GM19438 (cell line): ENCODE measurements around the gene PACSIN3.

Experiments used
- ATAC-seq: cut with Tn5 transposase; IDR thresholded peaks from one replicate; pipeline ENCODE4 v1.9.1; 2021; ENCODE audit warnings: low read depth; ENCODE audit not compliant: unreplicated experiment

The PACSIN3 gene

DNA sequence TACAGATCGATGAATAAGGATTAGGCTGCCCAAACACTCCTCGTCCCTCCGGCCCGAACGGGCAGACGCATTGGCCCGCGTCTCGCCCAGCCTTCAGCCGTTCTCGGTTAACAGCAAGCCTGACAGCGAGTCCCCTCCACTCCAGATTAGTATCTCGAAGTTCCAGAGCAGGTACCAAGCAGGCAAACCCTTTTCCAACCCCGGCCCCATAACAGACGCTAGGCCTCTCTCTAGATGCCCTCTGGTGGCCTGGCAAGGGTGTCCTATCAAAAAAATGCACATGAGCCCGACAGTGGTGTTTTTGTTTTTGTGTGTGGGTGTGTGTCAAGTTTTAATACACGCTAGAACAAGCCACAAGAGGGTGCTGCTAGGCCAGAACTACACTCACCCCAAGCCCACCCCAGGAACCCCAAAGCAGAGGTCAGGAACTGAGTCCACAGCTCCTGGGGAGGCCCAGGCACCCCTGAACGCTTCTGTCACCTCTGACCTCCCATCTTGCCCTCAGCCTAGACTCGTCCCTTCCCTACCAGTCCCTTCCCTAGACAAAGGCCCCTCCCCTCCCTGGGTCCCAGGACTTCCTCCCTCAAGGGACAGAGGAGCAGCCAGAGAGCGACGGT, 8.9 kb downstream of the PACSIN3 start:
- ATAC-seq, result peak; percentile 47

DNA sequence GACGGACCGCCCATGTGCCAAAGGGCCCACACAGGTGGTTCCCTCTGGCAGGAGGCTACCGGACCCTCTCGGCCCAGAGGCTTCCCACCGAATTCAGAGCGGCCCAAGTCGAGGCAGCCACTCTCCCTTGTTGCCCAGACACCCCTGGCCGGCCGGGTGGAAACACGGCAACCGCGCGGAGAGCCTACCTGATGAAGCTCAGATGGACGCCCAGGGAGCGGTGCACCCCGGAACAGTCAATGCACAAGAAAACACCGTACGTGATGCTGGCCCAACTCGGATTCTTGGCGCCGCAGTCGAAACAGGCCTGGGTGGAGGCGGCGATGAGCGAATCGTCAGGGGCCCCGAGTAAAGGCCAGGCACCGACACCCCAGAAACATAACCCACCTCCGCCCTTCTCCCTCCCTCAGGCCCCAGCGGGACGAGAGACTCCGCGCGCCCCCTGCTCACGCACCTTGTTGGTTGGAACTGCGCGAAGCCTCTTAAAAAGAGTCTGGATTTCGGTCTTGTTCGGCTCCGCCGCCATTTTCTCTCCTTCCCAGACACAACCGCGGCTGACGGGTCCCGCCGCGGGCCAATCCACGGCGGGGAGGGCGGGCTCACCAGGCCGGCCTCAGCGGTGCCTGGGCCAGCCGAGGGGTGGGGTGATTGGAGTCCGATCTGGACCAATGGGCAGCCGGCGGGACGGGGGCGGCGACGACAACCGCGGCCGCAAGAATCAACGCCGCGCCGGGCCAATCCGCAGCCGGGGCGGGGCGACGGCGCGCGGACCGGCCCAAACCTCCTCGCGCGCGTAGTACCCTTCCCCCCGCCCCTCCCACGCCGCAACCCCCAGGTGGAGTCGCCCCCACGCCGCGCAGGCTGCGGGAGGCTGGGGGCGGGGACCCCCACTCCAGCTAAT, 9.7 kb downstream of the PACSIN3 start, which contains the start of gene ARFGAP2:
TSS of gene ARFGAP2 (minus strand) at position 552 of the 901 bp plus-strand sequence. CDS start at position 526, 26 bp downstream.
- ATAC-seq, result peak; percentile 79

DNA sequence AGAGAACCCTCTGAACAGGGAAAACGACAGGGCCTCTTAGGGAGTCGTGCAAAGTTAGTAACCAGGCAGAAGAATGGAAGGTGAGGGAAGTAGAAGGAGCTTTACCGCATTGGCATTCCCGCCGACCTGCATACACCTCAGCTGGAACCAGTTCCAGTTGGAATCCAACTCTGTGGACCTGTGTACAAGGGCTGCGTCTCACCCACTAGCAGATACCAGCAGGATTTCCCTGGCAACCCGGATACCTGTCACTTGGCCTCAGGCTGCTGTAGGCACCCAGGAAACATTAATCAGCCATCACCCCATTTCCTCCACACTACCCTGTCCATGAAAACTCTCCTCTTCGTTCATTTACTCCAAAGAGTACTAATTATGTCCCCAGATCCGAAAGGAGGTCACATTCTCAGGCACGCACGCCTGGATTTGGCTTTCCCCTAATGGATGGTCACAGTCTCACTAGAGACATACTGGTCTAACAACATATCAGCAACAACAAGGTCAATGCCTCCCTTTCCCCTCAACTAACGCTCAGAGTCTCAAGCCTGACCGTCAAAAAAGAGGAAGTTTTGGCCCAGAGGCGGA, 10.4 kb downstream of the PACSIN3 start:
- no peak for ATAC-seq

DNA sequence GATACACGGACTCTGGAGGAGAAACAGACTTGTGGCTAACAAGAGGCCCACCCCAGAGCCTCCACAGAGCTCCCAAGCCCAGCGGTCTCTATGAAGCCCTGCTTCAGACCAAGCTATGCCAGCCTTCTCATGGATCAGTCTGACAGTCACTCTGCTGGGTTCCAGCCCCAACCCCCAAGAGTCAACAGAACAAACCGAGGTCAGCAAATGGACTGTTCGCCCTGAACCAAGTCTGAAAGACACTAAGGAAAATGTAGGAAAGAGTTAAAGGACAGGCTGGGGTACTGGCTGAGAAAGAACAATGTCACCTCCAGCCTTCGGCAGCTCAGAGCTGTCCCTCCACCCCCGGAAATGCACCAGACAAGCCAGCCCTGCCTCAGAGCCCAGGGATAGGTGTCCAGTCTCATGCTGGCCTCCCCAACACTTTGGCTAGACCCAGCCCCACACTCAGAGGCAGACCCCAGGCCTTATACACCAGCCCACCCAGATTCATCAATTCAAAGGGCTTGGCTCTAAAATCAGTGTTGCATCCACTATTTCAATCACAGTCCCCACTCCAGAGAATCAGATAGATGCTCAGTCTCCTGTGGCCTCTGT, 13.4 kb downstream of the PACSIN3 start:
- ATAC-seq, result no peak

DNA sequence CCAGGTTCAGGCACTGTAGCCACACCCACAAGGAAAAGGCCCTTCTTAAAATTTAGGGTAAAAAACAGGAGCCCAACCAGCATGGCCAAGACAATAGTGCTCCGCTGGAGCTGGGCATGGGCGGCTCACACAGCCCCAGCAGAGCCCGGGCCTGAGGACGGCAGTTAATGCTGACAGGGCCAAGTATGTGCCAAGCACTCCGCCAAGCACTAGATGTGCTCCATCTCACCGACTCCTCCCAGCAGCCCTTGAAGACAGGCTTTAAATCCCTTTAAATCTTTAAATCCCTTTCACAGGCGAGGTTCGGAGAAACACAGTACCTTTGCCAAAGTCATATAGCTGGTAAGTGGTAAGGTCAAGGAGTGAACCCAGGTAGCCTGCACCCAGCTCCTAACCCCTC, 14.4 kb downstream of the PACSIN3 start:
- ATAC-seq, result no peak

DNA sequence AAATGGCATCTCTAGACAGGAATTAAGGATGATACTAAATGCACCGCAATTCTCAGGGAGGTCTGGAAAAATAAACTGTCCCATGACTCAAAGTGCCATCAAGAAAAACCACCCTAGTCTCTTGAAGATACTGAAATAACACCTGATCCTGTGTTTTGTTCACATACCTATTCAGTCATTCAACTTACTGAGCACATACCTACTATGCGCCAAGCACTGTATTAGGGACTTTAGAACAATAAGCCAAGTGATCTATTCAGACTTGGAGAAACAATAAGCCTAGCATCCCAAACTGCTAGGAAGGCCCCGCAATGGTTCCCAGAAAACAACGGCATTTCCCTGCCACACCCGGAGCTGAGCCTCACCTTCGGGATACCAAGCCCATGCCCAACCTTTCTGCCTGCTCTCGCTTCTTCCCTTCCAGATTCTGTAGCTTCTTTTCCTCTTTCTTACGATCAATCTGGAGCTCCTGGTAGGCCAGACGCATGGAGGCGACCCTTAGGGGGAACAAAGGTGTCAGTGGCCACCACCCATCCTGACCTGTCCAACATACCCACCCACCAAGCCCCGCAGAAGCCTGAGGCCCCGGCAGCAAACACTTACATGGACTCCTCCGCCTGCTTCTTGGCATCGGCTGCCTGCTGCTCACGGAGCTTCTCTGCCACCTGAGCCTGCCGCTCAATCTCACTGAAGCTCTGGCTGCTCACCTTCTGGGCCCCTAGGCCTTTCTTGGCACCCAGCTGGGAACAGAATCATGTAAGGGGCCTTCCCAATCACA, 15.0 kb downstream of the PACSIN3 start:
- ATAC-seq, result no peak

DNA sequence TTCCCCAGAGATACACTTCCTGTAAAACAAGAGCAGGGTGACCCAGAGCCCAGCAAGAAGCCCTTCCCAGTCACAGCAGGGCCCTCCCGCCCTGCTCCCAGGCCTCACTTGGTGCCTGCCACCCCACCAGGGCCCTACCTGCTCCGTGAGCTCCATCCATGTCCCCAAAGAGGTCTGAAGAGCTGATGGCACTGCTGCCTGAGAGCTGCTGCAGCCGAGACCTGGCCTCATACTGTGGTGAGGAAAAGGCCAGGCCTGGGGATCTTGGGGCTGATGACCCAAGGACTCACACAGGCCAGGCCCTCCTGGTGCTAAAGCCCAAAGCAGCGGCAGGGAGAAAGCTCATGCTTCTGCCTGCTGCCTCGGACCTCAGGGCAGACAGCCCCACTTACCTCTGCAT, 19.9 kb downstream of the PACSIN3 start:
- no peak for ATAC-seq

DNA sequence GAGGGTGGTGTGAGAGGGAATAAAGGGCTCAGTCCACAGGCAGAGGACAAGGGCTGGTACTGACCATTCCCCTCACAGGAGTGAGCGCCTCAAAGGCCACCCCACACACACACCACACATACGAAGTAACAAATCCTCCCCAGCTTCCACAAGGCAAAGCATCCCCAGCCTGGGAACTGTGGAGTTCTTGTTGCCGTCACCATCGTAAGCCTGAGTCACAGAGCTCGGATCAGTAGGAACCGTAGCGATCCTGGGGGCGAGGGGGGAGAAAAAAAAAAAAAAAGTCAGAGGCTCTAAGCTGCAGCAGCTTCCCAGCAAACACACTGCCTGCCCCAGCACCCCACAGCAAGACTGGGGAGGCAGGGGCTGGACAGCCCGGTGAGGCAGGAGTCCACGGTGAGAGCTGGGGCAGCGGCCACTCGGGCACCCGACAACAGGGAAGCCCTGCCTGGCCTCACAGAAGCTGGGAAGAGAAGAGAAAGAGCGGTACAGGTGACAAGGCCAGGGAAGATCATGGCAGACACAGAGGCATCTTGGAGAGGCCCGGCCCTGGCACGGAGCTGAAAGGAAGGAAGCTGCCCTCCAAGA, 20.9 kb downstream of the PACSIN3 start:
- ATAC-seq, result no peak

DNA sequence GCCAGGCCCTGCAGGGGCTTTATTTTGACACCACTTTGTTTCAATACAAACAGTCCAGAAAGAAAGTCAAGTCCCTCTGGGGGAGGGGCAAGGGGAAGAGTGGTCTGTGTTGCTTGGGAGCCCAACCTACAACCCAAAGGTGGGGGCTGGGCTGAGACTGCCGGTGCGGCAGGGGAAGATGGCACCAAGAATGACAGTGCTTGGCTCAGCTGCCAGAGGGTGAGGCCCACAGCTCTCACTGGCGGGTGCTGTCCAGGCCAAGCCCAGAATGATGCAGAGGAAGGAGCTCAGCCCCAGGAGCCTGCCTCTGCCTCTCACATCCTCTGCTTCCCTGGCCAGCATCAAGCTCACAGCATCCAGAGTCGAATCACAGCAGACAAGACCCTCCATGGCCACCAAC, 21.9 kb downstream of the PACSIN3 start:
- ATAC-seq, result no peak

DNA sequence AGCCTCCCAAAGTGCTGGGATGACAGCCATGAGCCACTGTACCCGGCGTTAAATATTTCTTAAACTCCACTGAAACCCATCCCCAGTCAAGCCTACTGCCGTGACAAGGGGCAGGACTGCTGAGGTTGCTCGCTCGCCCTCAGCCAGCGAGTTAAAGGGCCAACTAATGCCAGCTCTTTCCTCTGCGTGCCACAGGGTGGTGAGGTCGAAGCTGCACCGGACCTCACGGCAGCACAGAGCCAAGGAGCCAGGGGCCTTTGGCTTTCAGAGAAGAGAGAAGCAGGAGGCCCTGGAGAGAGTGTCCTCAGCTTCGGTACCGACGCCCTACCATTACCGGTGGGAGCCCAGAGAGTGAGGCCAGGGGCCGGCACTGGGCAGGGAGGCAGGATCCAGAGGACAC, 22.3 kb downstream of the PACSIN3 start:
- ATAC-seq, result no peak

DNA sequence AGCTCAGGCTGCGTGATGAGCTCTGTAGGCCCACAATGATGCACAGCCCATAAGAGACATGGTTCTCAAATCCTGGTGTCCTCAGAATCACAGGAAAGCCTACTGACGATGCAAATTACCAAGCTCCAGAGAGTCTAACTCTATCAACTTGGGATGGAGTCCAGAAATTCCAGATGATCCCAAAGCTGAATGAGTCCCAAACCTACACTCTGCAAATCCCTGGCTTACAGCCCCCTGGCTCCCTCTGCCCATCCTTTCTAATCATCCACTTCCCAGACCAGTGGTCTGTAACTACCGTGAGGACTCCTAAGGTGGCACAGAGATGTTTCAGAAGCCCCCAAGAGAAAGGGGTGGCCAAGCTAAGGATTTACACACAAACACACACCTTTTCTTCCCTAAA, 23.0 kb downstream of the PACSIN3 start:
- ATAC-seq, result no peak

DNA sequence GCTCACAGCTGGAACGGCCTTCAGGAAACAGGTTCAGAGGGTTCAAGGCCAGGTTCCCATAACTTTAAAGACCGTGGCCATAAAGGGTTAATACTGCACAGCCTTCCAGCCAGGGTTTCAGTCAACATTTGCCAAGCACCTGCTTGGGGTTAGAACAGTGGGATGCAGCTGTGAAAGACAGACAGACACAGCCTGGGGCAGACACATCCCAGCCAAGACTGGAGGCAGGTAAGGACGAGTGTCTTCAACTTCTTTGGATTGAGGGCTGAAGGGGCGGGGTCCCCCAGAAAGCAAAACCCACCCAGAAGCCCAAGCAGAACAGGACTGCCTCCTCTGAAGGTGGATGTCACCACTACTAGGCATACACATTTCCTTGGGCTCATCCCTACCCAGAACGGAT, 23.8 kb downstream of the PACSIN3 start:
- no peak for ATAC-seq

DNA sequence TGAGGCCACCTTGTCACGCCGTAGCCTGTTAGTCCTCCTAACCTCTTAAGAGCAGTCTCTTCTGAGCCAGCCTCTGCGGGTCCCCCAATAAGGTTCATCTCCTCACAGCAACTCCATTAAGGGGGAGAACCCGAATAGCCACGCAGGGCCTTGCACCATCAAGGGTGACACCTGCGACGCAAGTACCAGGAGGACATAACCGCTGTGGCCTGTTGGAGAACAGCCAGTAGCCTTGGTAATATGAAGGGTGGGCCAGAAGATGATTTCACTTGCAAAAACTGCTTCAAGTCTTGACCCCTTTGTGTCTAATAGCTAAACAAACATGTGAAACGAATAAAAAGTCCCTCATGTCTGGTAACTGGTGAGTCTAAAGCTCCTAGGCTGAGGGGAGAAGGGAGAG, 24.3 kb downstream of the PACSIN3 start:
- ATAC-seq, result no peak

DNA sequence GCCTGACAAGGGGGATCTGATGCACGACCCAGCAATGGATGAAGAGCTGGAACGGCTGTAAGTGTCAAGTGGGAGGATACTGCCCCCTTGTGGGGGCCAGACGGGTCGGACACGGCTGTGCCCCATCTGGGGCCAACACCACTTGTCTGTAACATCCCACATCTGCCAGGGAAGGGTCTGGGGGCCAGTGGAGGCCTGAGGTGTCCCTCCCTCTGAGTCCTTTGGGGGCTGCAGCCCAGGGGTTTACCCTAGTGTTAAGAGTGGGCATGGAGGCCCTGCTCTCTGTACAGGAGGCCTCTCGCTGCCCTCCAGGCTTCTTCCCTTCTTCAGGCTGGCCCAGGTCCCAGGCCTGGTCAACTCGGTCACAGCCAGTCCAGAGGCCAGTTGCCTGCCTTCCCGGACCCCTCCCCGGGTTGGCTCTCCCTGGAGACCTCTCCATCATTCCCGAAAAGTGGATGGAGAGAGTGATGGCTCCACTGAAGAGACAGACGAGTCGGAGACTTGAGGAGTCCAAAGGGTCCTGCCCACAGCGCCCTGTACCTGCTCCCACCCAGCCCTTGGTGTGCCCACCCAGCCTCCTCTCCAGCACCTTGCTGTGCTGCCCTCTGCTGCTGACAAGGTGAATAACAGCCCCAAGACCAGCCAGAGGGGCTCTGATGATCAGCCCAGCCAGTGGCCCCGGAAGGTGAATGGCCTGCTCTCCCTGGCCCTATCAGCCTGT, 24.9 kb downstream of the PACSIN3 start:
- peak; percentile 61 for ATAC-seq

DNA sequence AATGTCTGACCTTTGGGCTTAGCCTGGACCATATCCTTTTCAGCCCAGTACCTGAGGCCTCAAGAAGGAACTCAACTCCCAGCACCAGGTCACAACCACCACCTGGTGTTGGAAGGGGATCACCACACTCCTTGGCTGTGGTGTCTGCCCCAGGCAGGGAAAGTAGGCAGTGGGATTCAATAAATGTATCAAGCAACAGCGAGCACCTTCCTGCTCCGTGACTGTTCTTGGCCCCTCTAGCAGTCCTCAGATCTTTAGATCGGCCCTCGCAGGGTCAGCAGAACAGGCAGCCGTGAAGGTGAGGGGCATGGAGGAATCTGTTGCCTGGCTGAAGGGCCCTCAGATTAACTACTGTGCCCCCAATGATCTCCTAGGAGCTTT, 25.5 kb downstream of the PACSIN3 start:
- ATAC-seq, result no peak

DNA sequence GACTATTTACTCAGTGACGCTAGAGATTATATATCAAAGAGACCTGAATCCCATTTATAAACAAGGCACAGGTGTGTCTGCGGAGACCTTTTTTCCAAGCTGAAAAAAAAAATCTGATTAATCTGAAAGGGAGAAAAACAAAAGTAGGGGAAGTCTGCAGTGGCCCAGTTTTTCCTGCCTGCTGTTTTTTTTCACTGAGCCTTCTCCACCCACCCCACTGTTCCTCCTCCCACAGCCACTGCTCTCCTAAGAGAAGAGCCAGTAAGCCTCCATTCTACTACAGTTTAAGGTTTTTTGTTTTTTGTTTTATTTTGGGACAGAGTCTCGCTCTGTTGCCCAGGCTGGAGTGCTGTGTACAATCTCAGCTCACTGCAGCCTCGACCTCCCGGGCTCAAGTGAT, 28.0 kb downstream of the PACSIN3 start:
- no peak for ATAC-seq

DNA sequence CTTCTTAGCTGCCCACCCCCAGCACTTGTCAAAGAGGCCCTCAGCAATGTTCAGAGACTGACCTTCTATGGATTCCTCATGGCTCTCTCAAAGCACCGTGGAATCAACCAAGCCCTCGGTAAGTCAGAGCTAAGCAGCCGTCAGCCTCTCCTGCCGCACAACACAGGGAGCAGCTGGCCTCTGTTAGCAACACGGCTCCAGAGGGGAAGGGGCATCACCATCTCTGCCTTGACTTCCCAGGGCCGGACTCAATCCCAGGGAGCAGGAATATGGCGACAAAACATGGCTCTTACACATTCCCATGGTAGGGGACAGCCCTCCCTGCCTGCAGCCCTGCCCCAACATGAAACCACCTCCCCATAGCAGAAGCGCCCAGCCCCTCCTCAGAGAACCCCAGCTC, 28.4 kb downstream of the PACSIN3 start:
- no peak for ATAC-seq

DNA sequence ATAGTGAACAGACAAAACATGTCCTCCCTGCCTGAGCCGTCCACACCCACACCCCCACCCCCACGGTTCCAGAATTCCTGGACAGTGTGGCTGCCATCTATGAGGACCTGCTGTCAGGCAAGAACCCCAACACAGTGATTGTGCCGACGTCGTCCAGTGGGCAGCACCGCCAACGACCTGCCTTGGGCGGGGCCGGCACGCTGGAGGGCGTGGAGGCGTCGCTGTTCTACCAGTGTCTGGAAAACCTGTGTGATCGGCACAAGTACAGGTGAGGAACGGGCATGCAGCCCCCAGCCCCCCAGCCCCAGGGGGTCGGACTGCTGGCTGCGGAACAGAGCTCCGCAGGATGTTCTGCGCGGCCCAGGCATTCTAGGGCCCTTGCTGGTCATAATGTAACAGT, 29.3 kb downstream of the PACSIN3 start:
- no peak for ATAC-seq

DNA sequence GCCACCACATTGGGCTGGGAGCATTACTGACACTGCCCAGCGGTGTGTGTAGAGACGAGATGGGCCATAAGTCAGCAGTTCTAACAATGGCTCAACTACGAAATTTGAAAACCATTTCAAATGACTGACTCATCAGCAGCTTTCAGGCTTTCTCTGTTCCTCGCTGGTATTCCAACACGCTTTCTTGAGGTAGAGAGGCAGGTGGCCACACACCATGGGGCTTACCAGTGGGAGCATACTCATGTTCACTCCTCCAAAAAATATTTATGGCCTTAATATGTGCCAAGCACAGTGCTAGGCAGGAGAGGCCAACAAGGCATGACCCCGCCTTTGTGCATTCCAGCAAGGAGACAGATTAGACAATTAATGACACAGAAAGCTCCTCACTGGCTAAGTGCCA, 29.9 kb downstream of the PACSIN3 start:
- no peak for ATAC-seq

DNA sequence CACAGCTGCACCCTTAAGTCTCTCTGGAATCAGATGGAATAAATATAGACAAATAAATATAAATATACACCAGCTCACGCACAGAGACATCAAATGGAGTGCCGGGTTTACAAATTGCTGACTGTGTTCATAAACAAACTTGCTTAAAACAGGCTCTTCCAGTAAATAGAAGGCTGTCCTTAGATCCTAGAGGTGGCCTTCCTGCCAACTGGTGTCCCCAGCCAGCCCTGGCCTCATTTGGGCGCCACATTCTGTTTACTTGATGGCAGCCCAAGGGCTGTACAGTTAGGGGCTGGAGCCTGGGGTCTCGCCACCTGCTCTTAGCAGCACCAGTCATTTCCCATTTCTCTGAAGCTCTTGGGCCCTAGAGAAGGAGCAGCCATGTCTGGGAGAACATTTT, 30.4 kb downstream of the PACSIN3 start:
- no peak for ATAC-seq
